Mammary epithelial cell (primary cell): Measurements from ENCODE around the gene HDAC9.

Source experiments
- CTCF ChIP-seq, 2 donors: IDR thresholded peaks in 1 of 2; conservative IDR thresholded peaks in 1 of 2; 2 replicates each; pipeline ENCODE4 v1.5.1; 2011 to 2012; ENCODE audit warnings: inconsistent platforms in 2 of 2, low read length in 2 of 2, mild to moderate bottlenecking in 2 of 2, control low read depth in 1 of 2, low read depth in 1 of 2; ENCODE audit not compliant: insufficient read depth in 1 of 2; ENCODE audit errors: extremely low read depth in 1 of 2
- EZH2 ChIP-seq: IDR thresholded peaks from 2 replicates; pipeline ENCODE4 v1.6.1; 2012; ENCODE audit warnings: low read length, inconsistent platforms, borderline replicate concordance

GRCh38 chr7:18770822-18771221 is 275.3 kb downstream of the HDAC9 start:
- TF ChIP-seq CTCF (conservative IDR thresholded peaks at IDR 0.05 in 1 of 2, IDR thresholded peaks at IDR 0.05 in 1 of 2; ENCODE audit: extremely low read depth in 1 of 2, insufficient read depth in 1 of 2, low read depth in 1 of 2, low read length in 2 of 2), result no peak
- no peak for TF ChIP-seq EZH2
